GM18907 (cell line): ENCODE data around the gene ITSN1.

Source experiments
- ATAC-seq: cut with Tn5 transposase; IDR thresholded peaks from one replicate; pipeline ENCODE4 v1.9.1; 2021; ENCODE audit warnings: mild to moderate bottlenecking, moderate library complexity; ENCODE audit not compliant: unreplicated experiment

The ITSN1 gene

DNA sequence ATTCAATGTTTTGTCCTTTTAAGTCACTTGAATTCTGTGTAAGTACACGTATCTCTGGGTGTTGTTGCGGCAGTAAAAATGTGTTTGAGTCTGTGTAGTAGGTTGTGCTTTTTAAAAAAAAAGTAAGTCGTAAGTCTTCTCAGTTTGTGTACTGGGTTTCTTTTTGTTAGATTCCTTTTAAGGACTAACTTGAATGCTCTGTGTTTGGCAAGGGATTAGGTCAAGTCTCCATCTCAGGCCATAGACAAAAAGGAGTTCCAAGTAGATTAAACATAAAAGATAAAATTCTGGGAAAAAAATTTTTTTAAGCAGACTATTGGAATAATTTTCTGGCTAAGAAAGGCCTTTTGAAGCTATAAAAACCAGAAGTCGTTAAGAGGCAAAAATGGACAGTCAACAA, 160.2 kb downstream of the ITSN1 start:
- no peak for ATAC-seq

DNA sequence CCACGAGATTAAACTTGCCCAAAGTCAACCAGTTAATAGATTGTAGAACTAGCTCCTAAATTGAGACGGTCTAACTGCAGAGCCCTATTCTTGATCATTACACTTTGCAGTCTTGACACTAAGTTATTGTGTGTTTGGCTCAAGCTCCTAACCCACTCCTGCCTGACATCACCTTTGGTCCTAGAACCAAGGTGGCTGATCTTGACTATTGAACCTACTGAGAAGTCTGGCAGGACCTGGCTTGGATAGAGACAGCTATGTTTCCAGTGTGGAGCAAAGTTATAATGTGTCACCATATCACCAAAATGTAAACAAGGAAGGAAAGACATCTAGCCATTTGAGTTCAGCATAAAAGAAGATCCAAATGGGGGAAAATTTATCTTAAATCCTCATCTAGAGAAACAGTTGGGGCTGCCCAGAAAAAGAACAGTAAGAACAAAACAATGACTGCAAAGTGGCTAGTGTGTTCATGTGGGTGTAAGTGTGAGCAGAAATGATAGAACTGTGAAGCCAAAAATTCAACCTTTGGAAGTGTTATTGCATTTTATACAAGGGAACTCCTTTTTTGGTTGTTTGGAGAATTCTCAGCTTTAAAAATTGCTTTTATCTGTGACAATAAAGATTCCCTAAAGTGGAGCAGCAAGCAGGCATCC, 166.5 kb downstream of the ITSN1 start:
- ATAC-seq: no peak

DNA sequence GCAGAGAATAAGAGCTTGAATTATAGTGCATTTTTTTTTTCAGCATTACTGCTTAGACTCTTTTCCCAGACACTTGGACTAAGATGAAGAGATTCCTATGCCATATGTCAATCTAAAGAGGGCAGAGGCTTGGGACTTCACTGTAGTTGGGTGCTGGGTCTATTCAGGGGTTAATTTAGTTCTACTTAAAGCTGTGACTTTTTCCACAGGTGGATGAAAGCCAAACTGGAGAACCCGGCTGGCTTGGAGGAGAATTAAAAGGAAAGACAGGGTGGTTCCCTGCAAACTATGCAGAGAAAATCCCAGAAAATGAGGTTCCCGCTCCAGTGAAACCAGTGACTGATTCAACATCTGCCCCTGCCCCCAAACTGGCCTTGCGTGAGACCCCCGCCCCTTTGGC, 168.5 kb downstream of the ITSN1 start:
- ATAC-seq: no peak

DNA sequence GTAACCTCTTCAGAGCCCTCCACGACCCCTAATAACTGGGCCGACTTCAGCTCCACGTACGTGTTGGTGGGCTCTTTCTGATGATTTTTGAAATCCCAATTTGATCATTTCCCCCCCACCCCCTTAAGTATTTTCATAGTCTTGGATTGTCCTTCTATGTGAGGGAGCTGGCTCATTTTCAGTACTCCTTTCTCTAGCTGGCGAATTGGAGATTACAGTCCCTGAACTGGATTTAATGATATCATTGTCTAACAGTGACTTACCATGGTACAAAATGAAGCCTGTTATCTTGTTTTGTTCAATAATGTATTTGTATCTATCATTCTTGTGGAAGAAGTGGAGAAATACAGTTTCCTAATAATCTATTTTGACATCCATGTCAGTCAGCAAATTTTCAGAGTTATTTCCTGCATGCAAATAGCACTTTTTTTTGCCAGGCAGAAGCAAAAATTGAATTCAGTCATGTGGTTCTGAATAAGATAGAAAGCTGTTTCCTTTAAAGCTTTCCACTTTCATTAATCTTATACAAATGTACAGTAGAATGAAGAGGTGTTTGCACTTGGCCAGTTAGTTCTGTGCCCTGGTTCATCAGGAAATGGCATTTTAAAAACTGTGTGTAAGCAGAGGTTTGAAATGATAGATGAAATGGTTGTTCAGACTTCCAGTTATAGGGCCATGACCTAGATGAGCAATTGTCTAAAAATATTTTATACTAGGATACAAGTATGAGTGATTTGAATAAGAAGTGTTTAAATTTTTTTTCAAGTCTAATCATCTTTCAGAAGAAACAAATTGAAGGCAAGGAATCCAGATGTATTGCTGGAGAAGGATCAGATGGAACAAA, 169.1 kb downstream of the ITSN1 start:
- ATAC-seq: no peak

DNA sequence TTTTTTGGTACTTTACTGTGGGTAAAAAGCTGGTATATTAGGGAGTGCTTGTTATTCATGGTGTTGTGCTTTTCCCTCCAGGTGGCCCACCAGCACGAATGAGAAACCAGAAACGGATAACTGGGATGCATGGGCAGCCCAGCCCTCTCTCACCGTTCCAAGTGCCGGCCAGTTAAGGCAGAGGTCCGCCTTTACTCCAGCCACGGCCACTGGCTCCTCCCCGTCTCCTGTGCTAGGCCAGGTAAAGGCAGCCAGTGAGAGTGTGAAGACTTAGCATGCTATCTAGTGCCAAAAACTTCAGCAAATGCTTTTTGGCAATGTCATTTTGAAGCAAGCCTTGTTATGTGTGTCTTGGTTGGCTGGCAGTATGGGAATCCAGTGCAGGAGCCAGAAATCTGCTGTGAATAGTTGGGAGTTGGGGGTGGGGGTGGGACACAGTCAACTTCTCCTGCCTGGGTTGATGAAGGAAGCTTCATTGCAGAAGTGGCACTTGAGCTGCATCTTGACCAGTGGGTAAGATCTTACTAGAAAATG, 171.6 kb downstream of the ITSN1 start:
- ATAC-seq: no peak

DNA sequence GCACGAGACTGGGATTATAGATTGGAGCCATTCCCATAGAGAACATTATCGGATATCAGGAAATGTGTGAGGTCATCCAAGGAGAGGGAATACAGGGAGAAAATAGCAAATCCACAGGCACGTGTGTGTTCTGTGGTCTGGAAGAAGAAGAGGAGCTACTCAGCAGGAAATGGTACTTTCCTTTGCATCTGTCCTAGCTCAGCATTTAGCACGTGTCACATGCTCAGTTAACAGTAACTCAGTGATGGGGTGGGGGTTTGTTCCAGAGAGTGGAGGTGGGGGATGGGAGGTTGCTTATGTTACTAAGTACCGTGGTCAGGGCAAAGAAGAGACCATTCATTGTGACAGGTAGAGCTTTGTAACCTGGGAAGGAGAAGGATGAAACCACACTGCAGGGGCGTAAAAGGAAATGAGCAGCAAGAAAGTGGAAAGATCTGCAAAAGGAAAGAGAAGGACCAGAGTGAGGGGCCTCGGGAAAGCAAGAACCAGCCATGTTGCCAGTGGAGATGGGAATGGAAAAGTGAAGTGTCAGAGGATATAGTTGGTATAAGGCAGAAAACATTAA, 172.9 kb downstream of the ITSN1 start:
- ATAC-seq: no peak

DNA sequence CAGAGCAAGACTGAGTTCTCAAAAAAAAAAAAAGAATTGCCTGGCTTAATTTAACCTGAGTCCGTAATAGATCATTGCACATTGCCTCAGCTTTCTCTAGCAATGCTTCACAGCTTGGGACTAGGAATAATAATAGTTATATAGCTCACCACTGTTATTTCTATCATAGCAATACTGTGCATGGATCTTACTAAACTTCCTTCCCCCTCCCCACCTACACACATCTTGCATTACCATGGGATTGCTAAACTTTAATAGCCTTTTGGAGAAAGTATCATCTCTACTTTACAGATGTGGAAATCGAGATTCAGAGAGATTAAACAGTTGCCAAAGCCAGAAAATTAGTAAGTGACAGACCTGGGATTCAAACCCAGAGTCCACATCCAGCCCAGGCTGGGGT, 173.9 kb downstream of the ITSN1 start:
- no peak for ATAC-seq

DNA sequence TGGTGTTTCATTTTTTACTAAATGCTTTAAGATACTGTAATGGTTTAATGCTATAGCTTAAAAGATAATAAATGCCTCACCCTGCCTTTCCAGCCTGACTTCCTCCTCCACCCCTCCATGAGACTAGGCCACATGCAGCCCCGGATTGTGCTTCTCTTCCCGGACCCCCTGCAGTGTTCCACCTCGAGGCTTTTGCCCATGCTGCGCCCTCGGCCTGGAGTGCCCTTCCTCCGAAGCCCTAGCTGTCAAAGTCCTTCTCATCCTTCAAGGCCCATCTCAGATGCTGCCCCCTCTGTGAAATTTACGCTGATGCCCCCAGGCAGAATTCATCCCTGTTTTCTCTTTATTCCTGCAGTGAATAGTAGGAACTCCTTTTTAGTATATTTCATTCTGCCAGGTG, 174.8 kb downstream of the ITSN1 start:
- ATAC-seq: no peak

DNA sequence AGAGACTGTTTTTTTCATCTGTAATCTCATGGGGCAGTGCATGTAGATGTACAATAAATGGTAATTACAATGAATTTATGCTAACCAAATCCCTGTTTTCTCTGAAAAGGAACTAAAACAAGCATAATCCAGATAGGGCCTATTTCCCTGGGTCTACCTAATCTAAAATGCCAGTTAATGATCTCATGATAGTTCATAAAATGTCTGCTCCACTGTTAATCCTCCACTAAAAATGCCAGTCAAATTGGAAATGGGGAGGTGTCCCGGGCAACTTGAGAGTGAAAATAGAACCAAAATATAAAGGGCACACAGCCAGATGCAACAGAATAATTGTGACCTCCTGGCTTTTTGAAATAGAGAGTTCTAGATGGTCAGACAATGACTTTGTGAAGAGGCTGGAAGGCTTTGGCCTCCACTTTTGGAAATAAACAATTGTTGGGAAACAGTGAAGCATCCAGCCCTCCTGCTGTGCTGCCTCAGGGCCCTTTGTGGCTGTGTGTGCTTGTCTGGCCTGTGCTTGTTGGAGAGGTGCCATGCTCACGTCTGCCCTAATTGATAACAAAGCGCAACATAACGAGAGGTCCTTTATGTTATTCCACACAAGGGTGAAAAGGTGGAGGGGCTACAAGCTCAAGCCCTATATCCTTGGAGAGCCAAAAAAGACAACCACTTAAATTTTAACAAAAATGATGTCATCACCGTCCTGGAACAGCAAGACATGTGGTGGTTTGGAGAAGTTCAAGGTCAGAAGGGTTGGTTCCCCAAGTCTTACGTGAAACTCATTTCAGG, 175.6 kb downstream of the ITSN1 start:
- no peak for ATAC-seq

DNA sequence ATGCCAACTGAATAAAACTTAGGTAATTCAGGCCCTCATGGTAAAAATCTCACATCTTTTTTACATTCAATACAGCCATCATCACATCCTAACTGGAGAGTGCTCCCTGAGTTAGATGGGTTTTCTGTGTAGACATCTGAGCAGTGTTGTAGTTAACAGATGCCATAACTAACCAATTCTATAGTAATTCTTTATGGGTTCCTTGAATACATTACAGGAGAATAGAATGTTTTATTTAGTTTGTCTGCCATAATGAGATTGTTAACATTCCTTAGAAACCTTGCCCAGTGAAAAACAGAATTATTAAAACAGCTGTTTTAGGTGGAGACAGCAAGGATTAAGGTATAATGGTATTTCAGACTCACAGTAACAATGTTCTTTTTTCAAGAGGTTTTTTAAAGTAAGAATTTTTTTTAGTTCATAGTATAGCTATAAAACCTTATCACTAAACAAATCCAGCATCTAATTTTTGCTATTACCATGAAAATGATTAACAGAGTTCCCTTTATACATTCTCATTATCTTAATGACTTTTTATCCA, 178.0 kb downstream of the ITSN1 start:
- no peak for ATAC-seq

DNA sequence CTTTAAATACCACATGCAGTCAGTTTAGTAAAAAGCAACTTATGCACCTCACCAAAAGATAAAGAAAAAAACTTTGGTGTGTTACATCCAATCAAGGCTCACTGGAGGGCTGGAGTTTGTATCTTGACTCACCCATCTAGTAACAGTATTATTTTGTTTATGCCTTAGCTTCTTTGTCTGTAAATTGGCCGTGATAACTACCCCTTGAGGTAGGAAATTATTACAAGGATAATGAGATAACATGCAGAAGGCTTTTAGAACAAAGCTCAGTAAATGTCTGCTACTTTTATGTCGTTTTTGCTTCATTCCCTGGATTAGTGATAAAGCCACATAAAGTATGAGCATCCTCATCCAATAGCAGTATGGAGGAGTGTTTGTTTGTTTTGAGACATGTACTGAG, 178.5 kb downstream of the ITSN1 start:
- ATAC-seq: no peak

DNA sequence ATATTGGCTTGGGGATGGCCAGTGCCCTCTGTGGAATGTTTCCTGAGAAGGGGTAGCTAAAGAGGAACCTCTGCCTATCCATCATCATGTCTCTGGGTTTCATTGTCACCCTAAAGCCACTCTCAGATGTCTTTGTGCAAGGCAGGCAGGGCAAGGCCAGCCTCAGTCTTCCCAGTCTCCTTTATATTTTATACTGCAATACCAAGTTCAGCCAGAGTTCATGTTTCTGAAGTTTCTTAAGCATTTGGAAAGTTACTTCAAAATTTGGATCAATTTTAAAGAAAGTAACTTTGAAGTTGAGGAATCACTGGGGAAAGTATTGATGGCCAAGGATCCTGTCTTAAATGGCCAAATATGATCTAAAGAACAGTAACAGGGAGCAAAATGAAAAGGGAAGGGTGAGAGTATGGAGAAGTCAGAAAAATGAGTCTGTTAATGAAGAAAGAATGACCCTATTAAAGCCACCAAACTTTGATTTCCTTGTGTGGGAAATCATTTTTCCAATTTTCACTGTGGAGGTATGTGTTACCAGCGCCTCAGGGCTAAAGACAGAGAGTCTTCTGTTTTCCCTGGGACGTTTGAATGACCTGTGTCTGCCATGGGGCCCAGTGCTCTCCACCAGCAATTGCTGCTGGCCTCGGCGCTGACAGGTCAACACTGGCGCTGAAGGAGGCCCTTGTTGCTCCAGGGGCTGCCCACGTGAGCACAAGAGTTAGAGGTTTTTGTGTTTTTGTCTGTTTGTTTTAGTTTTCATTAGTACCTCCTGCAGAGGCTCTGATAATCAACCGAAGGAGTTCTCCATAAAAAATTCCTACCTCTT, 179.4 kb downstream of the ITSN1 start:
- no peak for ATAC-seq

DNA sequence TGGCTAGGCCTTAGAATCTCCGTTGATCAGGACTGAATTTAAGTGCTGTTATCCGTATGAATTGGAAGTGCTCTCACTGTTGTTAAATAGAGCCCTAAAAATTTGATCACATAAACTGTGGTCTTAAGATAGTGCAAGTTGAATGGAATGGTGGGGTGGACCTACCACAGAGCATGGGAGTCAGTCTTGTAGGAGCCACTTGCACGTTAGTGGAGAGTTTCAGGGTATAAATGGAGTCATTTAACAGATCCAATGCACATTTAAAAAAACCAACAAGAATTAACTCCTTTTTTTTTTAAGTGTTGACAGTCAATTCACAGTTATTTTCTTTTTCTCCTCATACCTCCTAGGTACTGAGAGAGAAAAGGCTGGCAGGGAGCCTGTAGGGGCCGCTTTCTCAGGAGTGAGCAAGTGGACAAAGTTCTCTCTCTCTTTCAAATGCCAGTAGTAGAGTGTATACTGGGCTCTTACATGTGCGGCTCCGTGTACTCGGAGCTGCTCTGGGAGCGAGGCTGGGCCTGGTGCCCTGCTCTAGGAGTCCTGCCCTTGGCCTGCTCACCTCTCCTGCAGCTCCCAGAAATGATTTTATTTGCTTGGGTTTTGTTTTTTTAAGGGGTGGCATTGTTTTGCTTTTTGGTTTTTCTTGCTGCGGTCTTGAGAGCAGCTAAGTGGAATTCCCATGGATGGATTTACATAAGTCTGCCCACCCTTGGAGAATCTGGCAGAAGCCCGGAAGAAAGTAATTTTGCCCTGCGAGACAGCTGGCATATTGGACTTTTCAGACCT, 182.0 kb downstream of the ITSN1 start:
- no peak for ATAC-seq

DNA sequence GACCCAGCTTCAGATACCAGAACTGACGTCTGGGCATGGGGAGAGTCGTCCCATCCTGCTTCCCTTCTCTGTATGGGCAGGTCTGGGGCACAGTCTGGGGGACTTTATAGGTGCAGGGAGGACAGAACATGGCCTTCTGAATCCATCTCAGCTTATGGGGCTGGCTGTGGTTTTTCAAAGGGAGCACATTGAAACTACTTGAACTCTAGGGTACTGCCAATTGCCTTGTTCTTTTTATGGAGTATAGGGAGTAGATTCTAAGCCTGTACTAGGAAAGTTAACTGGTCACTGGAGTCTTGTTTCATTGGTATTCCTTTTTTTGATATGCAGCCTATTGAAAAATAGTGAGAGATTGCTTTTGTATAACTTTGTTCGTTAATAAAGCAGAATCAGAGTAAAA, 183.1 kb downstream of the ITSN1 start:
- no peak for ATAC-seq

DNA sequence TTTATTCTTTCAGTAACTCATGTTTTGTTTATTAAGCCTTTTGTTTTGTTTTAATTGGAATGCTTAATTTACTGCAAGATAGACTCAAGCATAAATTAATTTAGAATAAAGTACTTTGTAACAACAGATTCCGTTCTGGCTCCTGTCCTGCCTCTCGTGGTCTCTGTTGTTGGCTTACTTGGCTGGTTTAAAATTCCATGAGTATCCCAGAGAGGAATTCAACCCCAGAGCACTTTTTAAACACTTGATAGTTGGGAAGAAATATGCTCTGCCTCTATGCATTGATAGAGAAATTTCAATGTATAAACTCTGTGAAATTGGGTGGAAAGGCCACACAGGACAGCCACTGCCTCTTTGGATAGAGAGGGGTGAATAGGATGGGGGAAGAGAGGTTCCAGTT, 183.6 kb downstream of the ITSN1 start:
- ATAC-seq: no peak

DNA sequence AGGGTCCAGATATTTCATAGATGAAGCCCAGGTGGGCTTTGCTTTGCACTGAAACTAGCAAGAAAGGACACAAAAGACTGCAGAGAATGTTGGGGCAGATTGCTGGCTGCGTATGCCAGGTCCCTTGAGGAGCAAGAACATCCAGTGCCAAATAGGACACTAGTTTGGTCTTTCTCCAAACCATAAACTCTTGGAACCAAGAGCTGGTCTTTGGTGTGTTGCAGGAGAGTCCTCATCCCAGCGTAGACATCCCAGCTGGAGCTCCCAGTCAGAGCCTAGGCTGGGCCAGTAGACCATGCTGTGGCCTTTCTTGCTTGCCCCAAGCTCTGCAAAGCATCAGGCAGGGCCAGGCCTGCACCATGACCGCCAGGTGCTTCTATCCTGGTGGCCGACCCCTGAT, 185.8 kb downstream of the ITSN1 start:
- ATAC-seq: no peak

DNA sequence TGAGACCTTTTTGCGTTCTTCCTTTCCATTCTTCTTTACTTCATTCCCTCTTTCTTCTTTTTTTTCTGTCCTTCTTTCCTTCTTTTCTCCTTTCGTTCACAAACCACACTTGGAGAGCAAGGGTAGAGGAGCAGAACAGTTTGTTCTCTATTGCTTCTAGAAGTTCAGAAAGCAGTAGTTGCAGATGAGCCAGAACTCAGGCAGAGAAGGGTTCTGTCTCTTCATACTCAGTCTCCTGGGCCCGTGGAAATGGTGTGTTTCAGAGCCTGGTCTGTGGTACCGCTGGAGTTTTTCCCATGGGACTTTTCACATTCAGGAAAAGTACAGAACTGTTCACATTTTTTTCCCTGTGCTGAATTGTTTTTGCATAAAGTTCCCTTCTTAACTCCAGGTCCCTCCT, 186.3 kb downstream of the ITSN1 start:
- no peak for ATAC-seq

DNA sequence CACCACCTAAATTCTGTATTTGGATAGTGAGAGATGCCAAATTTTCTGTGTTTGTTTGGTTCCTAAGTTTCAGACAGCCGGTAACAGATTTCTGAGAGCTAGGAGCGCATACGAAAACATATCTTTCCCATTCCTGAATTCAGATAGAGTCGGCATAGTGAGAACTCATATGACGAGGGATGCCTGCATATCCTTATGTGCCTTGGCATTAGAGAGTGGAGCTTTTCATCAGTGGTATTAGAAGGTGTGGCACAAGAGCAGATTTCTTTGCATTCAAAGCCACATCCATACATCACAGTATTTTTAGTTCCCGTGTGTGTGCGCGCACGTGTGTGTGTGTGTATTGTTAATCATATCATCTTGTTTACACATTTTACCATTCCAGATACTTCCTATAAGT, 187.5 kb downstream of the ITSN1 start:
- ATAC-seq: no peak

DNA sequence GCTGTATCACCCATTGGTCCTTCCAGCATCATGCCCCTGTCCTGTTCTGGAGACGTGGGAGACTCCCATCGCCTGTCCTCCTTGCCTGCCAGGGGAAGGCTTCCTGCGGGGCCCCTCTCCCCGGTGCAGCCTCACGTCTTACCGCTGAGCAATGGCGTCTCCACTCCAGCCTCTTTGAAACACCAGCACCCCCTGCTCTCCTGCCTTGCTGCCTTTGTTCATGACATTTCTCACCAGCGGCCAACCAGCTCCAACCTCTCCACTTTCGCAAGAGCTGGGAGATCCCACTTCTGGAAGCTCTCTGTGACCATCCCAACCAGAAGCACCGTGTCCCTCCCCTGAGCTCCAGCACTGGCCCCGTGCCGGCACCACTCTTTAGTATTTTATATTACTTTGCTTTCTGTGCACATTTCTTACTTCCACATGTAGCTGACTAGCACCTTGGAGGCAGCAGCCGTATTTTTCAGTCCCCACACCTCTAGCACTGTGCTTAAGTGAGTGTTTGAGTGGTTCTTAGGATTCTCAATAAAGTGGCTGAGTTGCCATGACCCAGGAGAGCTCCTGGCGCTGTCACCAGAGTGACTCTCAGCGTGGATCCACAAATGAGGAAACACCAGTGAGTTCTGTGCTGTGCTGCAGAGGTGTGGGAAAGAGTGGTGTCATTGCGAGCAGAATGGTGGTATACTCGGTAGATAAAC, 189.8 kb downstream of the ITSN1 start:
- ATAC-seq: no peak
